ENCODE data around the gene SH3GL2.

GRCh38 chr9:17556935-17557334, 21.9 kb upstream of the SH3GL2 start:
- TF ChIP-seq CTCF (IDR thresholded peaks at IDR 0.05) (no peak), POLR2A (IDR thresholded peaks at IDR 0.05) (no peak)

All from Peyer's patch (tissue), 4 donors.